Mucosa of gallbladder (tissue), 1 donor: Measurements from ENCODE around the gene NINJ1. TPM values are rescaled to one million over a fixed set of nuclear protein-coding genes. Genes with fewer than 3 reads are reported as not detected.
"Not testable (repeated sequence)": the region's sequence is repeated elsewhere in the genome, so short reads cannot be mapped to it uniquely, and the experiment has no call there.

Source experiments
- DNase-seq: peaks from one replicate; pipeline ENCODE4 v3.0.0-alpha.2; 2020; ENCODE audit warnings: low spot score
- total RNA-seq: library from RNA; stranded (reverse); gene quantifications from one replicate; pipeline ENCODE4 v1.2.1, GENCODE V29; 2021
- donor health status: DM: no; HTN: no; CAD: no.

The NINJ1 gene
- total RNA-seq, 1 donor from 2014 or later, result 75.6 TPM

GRCh38 chr9:93159601-93160471 lies 25.8 kb upstream of the NINJ1 start:
- peak; percentile 80 for DNase-seq

GRCh38 chr9:93156475-93157008 lies 22.5 kb upstream of the NINJ1 start:
- DNase-seq, result no peak

- no peak for DNase-seq
Measured at GRCh38 chr9:93155716-93156474, 21.8 kb upstream of the NINJ1 start.

GRCh38 chr9:93154293-93154903 lies 20.3 kb upstream of the NINJ1 start:
- DNase-seq, result no peak

- no peak for DNase-seq
Measured at GRCh38 chr9:93151097-93151784, 17.2 kb upstream of the NINJ1 start.

GRCh38 chr9:93149361-93149760 lies 15.3 kb upstream of the NINJ1 start:
- DNase-seq, result no peak

GRCh38 chr9:93148721-93149120 lies 14.7 kb upstream of the NINJ1 start:
- no peak for DNase-seq

GRCh38 chr9:93147632-93148031 lies 13.6 kb upstream of the NINJ1 start:
- no peak for DNase-seq

GRCh38 chr9:93146696-93147095 lies 12.6 kb upstream of the NINJ1 start:
- DNase-seq, result not testable (repeated sequence)

- DNase-seq, result no peak
Measured at GRCh38 chr9:93143830-93144530, 9.9 kb upstream of the NINJ1 start.

- DNase-seq, result no peak
Measured at GRCh38 chr9:93141771-93142483, 7.9 kb upstream of the NINJ1 start.

- no peak for DNase-seq
Measured at GRCh38 chr9:93139365-93140182, 5.5 kb upstream of the NINJ1 start.

- DNase-seq, result no peak
Measured at GRCh38 chr9:93138171-93138764, 4.2 kb upstream of the NINJ1 start.

GRCh38 chr9:93137362-93137761 lies 3.3 kb upstream of the NINJ1 start:
- DNase-seq, result no peak

GRCh38 chr9:93136011-93136440 lies 2.0 kb upstream of the NINJ1 start:
- no peak for DNase-seq

GRCh38 chr9:93134740-93135444 lies 841 bp upstream of the NINJ1 start:
- no peak for DNase-seq

- peak; percentile 81 for DNase-seq
Measured at GRCh38 chr9:93133681-93134014, 403 bp downstream of the NINJ1 start.

- no peak for DNase-seq
Measured at GRCh38 chr9:93132946-93133680, 938 bp downstream of the NINJ1 start.
